Renal cortex interstitium (tissue), 11 donors: Measurements from ENCODE around the gene COL4A6. TPM values are rescaled to one million over a fixed set of nuclear protein-coding genes. Genes with fewer than 3 reads are reported as not detected.

Experiments
- DNase-seq, 11 donors: peaks; one replicate each; pipeline ENCODE4 v3.0.0-alpha.2; 2013; ENCODE audit warnings: low read depth in 9 of 11, low spot score in 4 of 11; ENCODE audit errors: extremely low read depth in 1 of 11
- polyA plus RNA-seq, 3 donors: library from polyadenylated mRNA; unstranded; fragments of 120-200 nt; gene quantifications; one replicate each; pipeline ENCODE4 v1.2.1, GENCODE V29; 2013; ENCODE audit not compliant: insufficient read length in 3 of 3

The COL4A6 gene
- polyA plus RNA-seq, 3 donors: 14.1 to 17.8 (median 14.2) TPM

GRCh38 chrX:108245462-108245861 is 192.8 kb downstream of the COL4A6 start:
- DNase-seq: no peak

GRCh38 chrX:108235986-108236385 is 202.2 kb downstream of the COL4A6 start:
- no peak for DNase-seq

- no peak for DNase-seq
Observed at GRCh38 chrX:108230574-108230973, 207.6 kb downstream of the COL4A6 start.

GRCh38 chrX:108224727-108225621 is 213.2 kb downstream of the COL4A6 start:
- peak in 10 of 11 donors; percentile 21 to 78 (median 48) for DNase-seq

- no peak for DNase-seq
Observed at GRCh38 chrX:108224218-108224617, 214.0 kb downstream of the COL4A6 start.

DNA sequence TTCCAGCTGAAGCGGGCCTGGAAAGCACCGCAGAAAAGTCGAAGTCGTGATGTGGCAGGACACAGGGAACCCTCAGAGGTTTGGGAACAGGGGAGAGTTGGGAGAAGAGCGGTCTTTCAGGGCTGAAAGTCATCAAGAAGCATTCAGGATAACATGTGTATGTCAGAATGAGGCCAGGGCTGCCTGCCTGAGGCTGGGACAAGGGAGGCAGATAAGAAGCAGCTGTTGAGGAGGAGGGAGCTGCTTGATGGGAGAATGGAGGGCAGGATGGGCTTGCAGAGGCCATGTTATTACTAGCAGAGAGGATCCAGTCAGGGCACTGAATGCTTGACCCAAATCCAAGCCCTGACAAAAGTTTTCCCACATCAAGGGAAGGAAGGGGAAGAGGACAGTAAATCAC is 214.6 kb downstream of the COL4A6 start:
- peak in 3 of 11 donors; percentile 20 to 25 (median 21) for DNase-seq

DNA sequence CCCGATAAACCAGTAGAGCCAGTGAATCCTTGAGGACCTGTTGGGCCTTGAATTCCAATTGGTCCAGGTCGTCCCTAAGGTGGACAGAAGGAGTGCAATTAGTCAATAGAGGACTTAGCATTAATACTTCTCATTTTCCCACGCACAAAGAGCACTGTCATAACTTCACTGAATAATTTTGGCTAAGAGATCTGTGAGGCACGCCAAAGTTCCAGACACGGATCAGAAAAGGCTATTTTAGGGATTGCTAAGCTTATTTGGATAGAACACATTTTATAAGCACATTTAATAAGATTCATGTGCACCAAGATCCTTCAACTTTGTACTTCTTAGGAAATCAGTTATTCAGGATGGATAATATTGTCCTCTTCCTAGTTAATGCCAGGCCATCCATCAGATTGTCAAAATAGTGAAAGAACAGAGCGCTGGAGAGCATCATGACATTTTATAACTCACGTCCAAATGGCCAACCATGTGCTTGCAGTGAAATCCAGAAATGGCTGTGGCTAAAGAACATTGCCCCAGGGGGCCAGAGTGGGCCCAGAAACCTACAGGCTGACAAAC is 216.8 kb downstream of the COL4A6 start:
- no peak for DNase-seq

GRCh38 chrX:108219949-108220601 is 218.1 kb downstream of the COL4A6 start:
- DNase-seq: no peak

DNA sequence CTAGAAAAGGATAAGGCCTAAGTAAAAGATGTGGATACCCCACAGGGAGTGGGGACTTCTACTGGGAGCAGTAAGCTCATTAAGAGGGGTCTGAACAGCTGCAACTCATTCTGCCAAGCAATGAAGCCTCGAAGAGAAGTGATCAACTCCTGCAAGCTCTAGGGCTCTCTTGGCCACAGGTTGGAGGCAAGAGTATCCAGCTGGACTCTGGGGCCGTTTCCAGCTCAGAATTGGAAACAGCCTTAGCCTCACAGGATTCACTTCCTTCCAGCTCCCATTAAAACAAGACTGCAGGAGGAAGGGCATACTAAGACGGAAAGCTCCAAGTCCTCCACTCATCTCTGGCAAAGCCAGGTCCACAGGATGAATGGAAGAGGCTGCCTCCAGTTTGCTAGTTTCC is 220.3 kb downstream of the COL4A6 start:
- DNase-seq: no peak

DNA sequence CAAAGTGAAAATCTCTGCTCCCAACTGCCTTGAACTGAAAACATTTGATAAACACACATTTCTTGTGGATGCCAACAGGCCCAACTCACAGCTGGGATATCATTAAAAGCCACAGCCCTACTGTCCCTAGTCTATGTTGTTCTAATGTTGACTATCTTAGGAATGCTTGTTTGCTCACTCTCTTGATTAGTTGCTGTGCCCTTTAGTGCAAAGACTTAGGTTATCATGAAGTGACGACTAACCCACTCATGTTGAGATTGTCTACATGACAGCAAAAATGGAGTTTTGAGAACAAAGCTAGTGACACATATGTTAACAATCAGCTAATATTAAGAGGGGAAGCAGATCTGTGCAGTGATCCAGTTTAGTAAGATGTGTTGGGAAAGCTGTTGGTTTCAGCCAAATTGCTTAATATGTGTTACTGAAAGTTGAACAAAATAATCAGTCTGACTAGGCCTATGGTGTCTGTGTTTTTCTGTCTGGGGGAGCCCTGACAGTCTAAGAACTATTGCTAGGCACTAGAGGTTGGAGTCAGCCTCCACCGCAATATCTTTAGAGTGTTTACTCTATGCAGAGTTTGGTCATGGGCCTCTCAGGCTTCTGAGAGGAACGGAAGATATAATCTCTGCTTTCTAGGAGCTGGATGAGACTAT is 221.2 kb downstream of the COL4A6 start:
- no peak for DNase-seq

- no peak for DNase-seq
Observed at GRCh38 chrX:108216405-108216804, 221.8 kb downstream of the COL4A6 start.

DNA sequence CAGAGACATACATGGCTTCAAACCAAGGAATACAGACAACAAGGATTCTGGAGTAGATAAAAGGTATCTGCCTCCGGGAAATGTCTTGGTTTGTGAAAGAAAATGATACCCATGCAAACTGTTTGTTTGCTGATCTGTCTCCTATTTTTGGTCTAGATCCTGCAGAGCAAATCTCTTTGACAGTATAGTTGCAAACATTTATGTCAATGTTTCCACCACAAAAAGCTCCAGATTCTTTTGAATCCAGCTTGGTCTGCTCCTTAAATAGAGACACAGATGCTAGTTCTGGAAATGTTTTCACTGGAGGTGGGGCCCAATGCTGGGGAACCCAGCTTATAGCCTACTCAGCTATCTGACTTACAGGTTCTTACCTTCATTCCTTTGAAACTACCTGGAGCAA is 226.9 kb downstream of the COL4A6 start:
- no peak for DNase-seq

DNA sequence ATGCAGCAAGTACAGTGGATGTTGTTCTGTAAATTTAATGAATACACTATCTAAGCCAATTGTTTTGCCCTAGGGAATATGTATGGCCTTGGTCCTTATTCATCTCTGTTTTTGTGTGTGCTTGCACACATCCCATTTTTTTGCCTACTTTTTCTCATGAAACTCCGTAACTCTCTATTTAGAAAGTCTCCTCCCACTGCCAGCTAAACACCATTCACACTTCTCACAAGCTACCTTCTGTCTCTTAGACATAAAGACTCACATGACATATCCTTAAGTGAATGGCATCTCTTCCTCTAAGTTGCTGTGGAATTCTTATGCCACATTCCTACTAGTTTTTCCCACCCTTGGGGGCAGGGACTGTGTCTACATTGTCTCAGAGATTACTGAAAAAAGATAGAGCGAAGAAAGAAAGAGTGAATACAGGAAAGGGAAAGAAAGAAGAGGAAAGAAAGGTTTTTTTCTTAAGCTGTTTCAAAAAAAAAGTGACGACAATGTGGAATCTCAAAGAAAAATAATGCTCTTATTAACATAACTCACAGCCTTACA is 229.1 kb downstream of the COL4A6 start:
- no peak for DNase-seq

- no peak for DNase-seq
Observed at GRCh38 chrX:108203540-108203939, 234.7 kb downstream of the COL4A6 start.

DNA sequence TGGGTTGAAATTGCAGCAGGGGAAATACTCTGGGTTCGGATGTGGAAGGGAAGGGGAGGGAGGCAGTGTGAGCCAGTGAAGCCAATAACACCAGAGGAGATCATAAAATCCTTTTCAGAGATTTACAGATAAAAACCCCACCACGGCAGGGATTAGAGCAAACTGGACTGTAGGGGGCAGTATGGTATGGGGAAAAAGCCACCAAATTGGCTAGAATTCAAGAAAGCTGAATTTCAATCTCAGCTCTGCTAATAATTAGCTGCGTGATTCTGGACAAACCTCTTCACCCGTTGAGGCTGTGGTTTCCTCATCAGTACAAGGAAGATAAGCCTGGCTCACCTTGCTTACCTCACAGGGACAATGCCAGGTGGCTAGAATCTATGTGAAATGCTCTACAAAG is 238.5 kb downstream of the COL4A6 start:
- peak in 4 of 11 donors; percentile 12 to 28 (median 14) for DNase-seq

DNA sequence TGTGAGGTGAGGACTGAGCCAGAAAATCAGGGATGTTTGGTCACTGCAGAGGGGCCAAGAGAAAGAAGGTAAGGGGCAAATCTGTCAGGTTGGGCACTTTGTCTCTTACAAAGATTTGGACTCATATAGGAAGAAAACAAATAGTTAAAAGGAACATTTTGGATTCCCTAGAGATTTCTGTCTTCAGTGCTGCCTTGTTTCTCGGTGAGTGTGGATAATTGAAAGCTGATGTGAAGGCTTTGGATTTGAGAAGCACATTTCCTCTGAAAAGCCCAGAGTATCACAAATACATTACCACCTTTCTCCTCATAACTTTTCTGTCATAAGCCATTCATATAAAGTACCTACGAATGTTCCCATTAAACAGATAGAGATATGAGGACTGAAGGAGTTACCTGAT is 239.2 kb downstream of the COL4A6 start:
- DNase-seq: no peak

DNA sequence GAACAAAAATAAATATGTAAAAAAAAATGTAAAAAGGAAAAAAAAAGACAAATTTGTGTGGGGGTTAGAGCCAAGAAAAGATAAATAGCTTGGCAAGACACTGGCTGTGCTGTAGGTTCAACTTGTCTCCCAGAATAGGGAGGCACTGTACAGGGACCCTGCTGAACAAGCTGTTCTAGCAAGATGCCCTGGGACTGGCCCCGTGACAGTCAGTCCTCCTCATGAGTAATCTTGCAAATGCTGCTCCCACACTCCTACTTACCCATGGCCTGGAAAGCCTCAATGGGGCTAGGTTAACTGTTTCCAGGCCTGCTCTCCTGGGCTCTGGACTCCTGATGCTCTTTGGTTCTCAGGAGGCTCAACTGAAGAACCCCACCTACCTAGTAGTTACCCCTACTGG is 239.8 kb downstream of the COL4A6 start:
- DNase-seq: no peak

DNA sequence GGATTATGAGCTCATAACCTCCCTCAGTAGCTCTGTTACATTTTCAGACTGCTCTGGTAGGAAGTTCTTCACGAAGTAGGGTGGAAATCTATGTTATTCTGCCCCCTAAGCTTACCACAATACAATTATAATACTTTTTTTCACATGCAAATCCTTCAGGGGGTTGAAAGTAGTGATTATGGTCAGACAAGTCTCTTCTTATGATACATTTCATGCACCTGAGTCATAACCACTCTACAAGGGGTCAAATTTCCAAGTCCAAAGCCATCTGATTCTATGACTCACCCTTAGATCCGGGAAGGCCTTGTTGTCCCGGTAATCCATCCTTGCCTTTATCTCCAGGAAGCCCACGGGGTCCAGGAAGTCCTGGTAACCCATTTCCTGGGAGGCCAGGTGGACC is 251.4 kb downstream of the COL4A6 start:
- DNase-seq: no peak

GRCh38 chrX:108178143-108178498 is 260.1 kb downstream of the COL4A6 start:
- no peak for DNase-seq
